Stomach (tissue), 4 donors: ENCODE measurements around the gene DHCR7.

Experiments
- CTCF ChIP-seq, 7 experiments: fragments of 450-650 bp in 4 of 7; fragments of 200-600 bp in 3 of 7; sonication (generic) in 3 of 7; IDR thresholded peaks; one replicate each; pipeline ENCODE4 v1.5.1; 2016 to 2019; ENCODE audit warnings: antibody characterized with exemption in 7 of 7, control low read depth in 2 of 7, mild to moderate bottlenecking in 1 of 7
- EP300 ChIP-seq: sonication (generic); formaldehyde crosslinking; IDR thresholded peaks from one replicate; pipeline ENCODE4 v1.6.1; 2017; ENCODE audit warnings: antibody characterized with exemption

- no peak for TF ChIP-seq CTCF (IDR thresholded peaks at IDR 0.05)
- no peak for TF ChIP-seq EP300
These were observed 38.1 kb upstream of the DHCR7 start for GRCh38 chr11:71486320-71486719.
